K562 (cell line): ENCODE results near the gene FRMD1.

Source experiments
- ADNP ChIP-seq: fragments of 200-800 bp; sonication (Bioruptor generic); IDR thresholded peaks from 2 replicates; pipeline ENCODE4 v1.6.1; 2016; ENCODE audit warnings: missing genetic modification characterization, missing compliant biosample characterization
- CBX1 ChIP-seq: sonication (generic); IDR thresholded peaks from 2 replicates; pipeline ENCODE4 v1.6.1; 2016; ENCODE audit warnings: antibody characterized with exemption, low read depth, mild to moderate bottlenecking
- CREM ChIP-seq: IDR thresholded peaks from 2 replicates; pipeline ENCODE4 v1.6.1; 2014; ENCODE audit warnings: antibody characterized with exemption, low read depth
- POLR2A ChIP-seq: fragments of 450-650 bp; conservative IDR thresholded peaks from 2 replicates; pipeline ENCODE4 v1.6.1; 2016
- RBM25 ChIP-seq: fragments of 200-400 bp; formaldehyde crosslinking; IDR thresholded peaks from 2 replicates; pipeline ENCODE4 v1.6.1; 2018; ENCODE audit warnings: low read length, low read depth, moderate library complexity; ENCODE audit not compliant: severe bottlenecking
- TAF1 ChIP-seq: IDR thresholded peaks from 2 replicates; pipeline ENCODE4 v1.6.1; 2011; ENCODE audit warnings: mild to moderate bottlenecking, low read length, moderate library complexity; ENCODE audit not compliant: insufficient read depth, control insufficient read depth, severe bottlenecking; ENCODE audit errors: extremely low read depth
- ZNF589 ChIP-seq: fragments of 200-800 bp; sonication (Bioruptor generic); IDR thresholded peaks from 2 replicates; pipeline ENCODE4 v1.6.1; 2016; ENCODE audit warnings: low read depth, missing genetic modification characterization, missing compliant biosample characterization
- TF ChIP-seq, protein P1 (sequence below): fragments of 250-450 bp; sonication (Bioruptor Pico); IDR thresholded peaks from 2 replicates; pipeline ENCODE4 v1.5.0; 2021; ENCODE audit warnings: mild to moderate bottlenecking, moderate library complexity
- TF ChIP-seq, protein P2 (sequence below): fragments of 250-450 bp; sonication (Bioruptor Pico); IDR thresholded peaks from 2 replicates; pipeline ENCODE4 v1.8.0; 2022; ENCODE audit warnings: moderate library complexity, mild to moderate bottlenecking, inconsistent platforms
- TF ChIP-seq, protein P3 (sequence below): fragments of 250-450 bp; sonication (Bioruptor Pico); IDR thresholded peaks from 2 replicates; pipeline ENCODE4 v1.5.1; 2021; ENCODE audit warnings: mild to moderate bottlenecking
- TF ChIP-seq, protein P4 (sequence below): fragments of 150-350 bp; conservative IDR thresholded peaks from 2 replicates; pipeline ENCODE4 v1.6.1; 2014; ENCODE audit warnings: low read length
- TF ChIP-seq, protein P5 (sequence below), 2 experiments: fragments of 450-650 bp; formaldehyde crosslinking in 1 of 2; IDR thresholded peaks; 2 replicates each; pipeline versions ENCODE4 v1.4.0 to v1.6.1; 2014 to 2020; ENCODE audit warnings: mild to moderate bottlenecking in 2 of 2, borderline replicate concordance in 1 of 2, low read depth in 1 of 2

DNA sequence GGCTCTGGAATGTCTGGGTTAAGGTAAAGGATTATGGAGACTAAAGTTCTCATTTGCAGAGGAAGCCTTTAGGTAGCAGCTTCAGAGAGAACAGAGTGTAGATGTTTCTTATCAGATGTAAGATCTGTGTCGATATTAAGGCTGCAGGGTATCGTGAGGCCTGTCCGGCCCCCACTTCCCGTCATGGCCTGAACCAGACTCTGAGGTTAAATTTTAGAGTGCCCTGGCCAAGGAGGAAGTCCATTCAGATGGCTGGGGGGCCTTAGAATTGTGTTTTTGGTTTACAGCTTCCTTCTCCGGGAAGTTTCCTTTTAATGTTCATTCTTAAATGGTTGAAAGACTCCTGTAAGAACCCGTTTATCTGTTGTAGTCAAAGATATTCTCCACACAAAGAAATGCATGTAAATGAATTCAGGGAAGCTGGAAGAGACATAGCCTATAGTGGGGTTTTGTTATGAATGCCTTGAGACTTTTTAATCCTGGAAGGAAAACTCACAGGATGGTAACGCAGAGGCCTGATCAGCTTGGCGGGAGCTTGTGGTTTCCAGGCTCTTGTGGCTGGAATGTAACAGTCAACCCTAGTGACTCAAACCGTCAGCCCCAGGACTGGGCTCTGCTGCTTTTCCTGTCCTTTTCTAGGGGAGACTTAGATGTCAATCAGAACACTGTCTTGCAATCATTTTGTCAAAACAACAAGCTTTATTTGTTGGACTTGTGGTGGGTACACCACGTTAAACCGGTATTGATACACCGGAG lies 46.8 kb downstream of the FRMD1 start:
- TF ChIP-seq, protein P1, sequence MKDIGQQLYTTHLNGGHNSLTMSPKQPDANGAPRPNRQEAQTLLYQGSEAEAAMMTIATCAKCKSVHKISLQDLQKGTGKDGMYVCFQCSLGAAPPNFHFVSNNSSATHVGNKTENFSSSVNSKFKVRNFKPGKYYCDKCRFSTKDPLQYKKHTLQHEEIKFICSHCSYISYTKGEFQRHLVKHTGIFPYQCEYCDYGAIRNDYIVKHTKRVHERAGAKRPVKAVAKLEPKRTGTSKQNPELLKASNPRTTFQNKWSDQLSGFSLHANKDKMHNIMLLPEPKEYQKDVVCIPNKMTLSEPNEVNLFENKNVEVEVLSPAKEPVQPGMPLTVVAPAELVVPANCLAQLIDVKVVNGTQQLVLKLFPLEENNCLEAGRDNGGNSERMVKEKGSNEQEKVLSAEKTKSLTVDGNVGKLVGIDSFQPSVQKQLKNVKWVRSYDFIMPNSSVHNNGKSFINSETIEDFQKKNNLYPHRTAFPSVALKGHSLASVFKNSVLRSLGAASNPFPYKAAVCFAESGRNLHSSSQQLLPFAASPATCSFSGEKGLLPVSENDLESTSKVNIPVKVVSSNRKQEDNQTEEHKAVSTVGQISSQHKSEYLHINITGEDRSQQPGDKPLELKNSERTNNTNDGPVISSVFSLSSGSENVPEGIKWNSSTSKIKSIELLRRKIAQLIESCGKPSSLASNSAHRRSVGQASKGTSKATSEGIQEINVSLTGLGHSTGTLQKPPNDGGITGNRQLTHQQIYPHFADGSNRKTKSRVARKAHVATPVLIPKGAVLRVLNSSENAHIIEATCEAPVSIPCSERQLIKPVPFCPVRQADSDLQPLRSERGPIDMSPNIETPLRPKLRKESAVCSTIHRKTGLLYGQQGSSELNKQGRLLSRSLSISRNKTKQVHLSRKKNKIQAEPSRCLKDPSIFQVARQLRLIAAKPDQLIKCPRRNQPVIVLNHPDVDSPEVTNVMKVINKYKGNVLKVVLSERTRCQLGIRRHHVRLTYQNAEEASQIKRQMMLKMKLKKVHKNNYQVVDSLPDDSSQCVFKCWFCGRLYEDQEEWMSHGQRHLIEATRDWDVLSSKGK (CRISPR knock-in tag) = no peak
- no peak for TF ChIP-seq RBM25
- TF ChIP-seq TAF1 = no peak
- TF ChIP-seq, protein P2, sequence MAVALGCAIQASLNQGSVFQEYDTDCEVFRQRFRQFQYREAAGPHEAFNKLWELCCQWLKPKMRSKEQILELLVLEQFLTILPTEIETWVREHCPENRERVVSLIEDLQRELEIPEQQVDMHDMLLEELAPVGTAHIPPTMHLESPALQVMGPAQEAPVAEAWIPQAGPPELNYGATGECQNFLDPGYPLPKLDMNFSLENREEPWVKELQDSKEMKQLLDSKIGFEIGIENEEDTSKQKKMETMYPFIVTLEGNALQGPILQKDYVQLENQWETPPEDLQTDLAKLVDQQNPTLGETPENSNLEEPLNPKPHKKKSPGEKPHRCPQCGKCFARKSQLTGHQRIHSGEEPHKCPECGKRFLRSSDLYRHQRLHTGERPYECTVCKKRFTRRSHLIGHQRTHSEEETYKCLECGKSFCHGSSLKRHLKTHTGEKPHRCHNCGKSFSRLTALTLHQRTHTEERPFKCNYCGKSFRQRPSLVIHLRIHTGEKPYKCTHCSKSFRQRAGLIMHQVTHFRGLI (CRISPR knock-in tag) = no peak
- TF ChIP-seq, protein P3, sequence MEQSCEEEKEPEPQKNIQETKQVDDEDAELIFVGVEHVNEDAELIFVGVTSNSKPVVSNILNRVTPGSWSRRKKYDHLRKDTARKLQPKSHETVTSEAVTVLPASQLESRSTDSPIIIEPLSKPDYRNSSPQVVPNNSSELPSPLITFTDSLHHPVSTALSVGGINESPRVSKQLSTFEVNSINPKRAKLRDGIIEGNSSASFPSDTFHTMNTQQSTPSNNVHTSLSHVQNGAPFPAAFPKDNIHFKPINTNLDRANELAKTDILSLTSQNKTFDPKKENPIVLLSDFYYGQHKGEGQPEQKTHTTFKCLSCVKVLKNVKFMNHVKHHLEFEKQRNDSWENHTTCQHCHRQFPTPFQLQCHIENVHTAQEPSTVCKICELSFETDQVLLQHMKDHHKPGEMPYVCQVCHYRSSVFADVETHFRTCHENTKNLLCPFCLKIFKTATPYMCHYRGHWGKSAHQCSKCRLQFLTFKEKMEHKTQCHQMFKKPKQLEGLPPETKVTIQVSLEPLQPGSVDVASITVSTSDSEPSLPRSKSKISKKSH (CRISPR knock-in tag) = no peak
- TF ChIP-seq, protein P4, sequence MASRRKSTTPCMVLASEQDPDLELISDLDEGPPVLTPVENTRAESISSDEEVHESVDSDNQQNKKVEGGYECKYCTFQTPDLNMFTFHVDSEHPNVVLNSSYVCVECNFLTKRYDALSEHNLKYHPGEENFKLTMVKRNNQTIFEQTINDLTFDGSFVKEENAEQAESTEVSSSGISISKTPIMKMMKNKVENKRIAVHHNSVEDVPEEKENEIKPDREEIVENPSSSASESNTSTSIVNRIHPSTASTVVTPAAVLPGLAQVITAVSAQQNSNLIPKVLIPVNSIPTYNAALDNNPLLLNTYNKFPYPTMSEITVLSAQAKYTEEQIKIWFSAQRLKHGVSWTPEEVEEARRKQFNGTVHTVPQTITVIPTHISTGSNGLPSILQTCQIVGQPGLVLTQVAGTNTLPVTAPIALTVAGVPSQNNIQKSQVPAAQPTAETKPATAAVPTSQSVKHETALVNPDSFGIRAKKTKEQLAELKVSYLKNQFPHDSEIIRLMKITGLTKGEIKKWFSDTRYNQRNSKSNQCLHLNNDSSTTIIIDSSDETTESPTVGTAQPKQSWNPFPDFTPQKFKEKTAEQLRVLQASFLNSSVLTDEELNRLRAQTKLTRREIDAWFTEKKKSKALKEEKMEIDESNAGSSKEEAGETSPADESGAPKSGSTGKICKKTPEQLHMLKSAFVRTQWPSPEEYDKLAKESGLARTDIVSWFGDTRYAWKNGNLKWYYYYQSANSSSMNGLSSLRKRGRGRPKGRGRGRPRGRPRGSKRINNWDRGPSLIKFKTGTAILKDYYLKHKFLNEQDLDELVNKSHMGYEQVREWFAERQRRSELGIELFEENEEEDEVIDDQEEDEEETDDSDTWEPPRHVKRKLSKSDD = no peak
- no peak for TF ChIP-seq CBX1
- TF ChIP-seq, protein P5, sequence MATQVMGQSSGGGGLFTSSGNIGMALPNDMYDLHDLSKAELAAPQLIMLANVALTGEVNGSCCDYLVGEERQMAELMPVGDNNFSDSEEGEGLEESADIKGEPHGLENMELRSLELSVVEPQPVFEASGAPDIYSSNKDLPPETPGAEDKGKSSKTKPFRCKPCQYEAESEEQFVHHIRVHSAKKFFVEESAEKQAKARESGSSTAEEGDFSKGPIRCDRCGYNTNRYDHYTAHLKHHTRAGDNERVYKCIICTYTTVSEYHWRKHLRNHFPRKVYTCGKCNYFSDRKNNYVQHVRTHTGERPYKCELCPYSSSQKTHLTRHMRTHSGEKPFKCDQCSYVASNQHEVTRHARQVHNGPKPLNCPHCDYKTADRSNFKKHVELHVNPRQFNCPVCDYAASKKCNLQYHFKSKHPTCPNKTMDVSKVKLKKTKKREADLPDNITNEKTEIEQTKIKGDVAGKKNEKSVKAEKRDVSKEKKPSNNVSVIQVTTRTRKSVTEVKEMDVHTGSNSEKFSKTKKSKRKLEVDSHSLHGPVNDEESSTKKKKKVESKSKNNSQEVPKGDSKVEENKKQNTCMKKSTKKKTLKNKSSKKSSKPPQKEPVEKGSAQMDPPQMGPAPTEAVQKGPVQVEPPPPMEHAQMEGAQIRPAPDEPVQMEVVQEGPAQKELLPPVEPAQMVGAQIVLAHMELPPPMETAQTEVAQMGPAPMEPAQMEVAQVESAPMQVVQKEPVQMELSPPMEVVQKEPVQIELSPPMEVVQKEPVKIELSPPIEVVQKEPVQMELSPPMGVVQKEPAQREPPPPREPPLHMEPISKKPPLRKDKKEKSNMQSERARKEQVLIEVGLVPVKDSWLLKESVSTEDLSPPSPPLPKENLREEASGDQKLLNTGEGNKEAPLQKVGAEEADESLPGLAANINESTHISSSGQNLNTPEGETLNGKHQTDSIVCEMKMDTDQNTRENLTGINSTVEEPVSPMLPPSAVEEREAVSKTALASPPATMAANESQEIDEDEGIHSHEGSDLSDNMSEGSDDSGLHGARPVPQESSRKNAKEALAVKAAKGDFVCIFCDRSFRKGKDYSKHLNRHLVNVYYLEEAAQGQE (IDR thresholded peaks at IDR 0.05; ENCODE audit: borderline replicate concordance) = no peak
- TF ChIP-seq, protein P5 (CRISPR knock-in tag; IDR thresholded peaks at IDR 0.05; ENCODE audit: low read depth) = no peak
- no peak for TF ChIP-seq ZNF589 (CRISPR knock-in tag)
- TF ChIP-seq ADNP (tag) = no peak
- no peak for TF ChIP-seq POLR2A
- TF ChIP-seq CREM = no peak
